Sigmoid colon (tissue), 4 donors: ENCODE data around the gene COPS3.

Source experiments
- EP300 ChIP-seq, 4 donors: sonication (generic); formaldehyde crosslinking; IDR thresholded peaks; one replicate each; pipeline ENCODE4 v1.6.1; 2017; ENCODE audit warnings: antibody characterized with exemption in 4 of 4
- POLR2A ChIP-seq, 2 donors: fragments of 450-650 bp; IDR thresholded peaks; one replicate each; pipeline ENCODE4 v1.6.1; 2016; ENCODE audit warnings: antibody characterized with exemption in 2 of 2, mild to moderate bottlenecking in 2 of 2, moderate library complexity in 2 of 2
- POLR2AphosphoS5 ChIP-seq, 4 donors: sonication (generic); formaldehyde crosslinking; IDR thresholded peaks; one replicate each; pipeline ENCODE4 v1.6.1; 2017; ENCODE audit warnings: antibody characterized with exemption in 4 of 4
- TF ChIP-seq, protein P1 (sequence below), 4 experiments: fragments of 450-650 bp in 3 of 4; fragments of 200-600 bp in 1 of 4; IDR thresholded peaks; one replicate each; pipeline ENCODE4 v1.5.1; 2016 to 2019; ENCODE audit warnings: antibody characterized with exemption in 4 of 4, mild to moderate bottlenecking in 3 of 4, moderate library complexity in 2 of 4

DNA sequence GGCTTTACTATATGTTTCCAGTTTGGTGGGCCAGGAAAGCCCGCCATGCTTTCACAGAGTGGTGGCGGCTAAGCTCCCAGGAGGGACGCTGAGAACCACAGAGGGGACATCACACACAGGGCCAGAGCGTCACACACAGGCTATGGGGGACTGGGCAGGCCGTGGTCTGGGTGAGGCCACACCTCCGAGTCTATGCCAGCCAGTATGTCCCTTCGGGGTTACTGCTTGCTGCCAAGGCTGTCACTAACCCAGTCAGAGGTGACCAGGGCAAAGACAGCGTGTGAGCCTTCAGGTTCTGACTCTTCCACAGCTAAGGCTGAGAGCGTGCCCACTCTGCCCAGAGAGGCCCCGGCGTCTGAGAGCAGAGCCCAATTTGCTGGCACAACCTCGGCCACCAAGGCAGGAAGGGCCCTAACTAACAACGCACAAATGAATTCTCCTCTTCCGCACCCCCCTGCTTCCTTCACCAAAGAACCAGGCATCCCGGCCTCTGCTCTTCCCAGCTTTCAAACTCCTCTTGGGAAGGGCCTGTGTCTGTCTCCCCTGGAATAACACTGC lies 77.8 kb downstream of the COPS3 start:
- TF ChIP-seq, protein P1, sequence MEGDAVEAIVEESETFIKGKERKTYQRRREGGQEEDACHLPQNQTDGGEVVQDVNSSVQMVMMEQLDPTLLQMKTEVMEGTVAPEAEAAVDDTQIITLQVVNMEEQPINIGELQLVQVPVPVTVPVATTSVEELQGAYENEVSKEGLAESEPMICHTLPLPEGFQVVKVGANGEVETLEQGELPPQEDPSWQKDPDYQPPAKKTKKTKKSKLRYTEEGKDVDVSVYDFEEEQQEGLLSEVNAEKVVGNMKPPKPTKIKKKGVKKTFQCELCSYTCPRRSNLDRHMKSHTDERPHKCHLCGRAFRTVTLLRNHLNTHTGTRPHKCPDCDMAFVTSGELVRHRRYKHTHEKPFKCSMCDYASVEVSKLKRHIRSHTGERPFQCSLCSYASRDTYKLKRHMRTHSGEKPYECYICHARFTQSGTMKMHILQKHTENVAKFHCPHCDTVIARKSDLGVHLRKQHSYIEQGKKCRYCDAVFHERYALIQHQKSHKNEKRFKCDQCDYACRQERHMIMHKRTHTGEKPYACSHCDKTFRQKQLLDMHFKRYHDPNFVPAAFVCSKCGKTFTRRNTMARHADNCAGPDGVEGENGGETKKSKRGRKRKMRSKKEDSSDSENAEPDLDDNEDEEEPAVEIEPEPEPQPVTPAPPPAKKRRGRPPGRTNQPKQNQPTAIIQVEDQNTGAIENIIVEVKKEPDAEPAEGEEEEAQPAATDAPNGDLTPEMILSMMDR (IDR thresholded peaks at IDR 0.05): no peak
- TF ChIP-seq EP300 (IDR thresholded peaks at IDR 0.05) (no peak), POLR2A (IDR thresholded peaks at IDR 0.05) (no peak), POLR2AphosphoS5 (IDR thresholded peaks at IDR 0.05) (no peak)
